Bronchial smooth muscle cell (primary cell): ENCODE data around the gene ATXN7L3B. TPM values are rescaled to one million over a fixed set of nuclear protein-coding genes. Genes with fewer than 3 reads are reported as not detected.

ENCODE experiments used
- total RNA-seq: library from RNA; depleted of rRNA; stranded (reverse); fragments of >200 nt; gene quantifications from 2 replicates; pipeline ENCODE4 v1.2.1, GENCODE V29; 2014

ATXN7L3B gene
- total RNA-seq, result 13.7 and 15.6 TPM in 2 replicates

DNA sequence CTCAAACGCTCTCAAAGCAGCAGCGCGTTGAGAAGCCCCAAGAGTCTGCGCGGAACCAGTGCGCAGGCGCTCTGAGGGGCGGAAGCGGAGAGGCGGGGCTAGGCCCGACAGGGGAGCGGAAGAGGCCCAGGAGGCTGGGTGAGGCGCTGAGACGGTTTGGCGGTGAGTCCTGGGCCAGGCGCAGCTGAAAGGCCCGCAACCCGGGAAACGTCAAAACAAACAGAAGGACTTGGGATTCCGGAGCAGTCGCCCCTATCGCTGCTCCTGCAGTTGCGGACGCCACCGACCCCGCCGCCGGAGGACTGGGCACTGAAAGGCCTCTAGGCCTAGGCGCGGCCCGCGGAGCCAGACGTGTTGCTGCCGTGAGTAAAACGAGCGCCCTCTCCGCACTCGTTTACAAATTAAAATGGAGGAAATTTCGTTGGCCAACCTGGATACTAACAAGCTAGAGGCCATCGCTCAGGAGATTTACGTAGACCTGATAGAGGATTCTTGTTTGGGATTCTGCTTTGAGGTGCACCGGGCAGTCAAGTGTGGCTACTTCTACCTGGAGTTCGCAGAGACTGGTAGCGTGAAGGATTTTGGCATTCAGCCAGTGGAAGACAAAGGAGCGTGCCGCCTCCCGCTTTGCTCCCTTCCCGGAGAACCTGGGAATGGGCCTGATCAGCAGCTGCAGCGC is at the start of gene ATXN7L3B:
TSS of gene ATXN7L3B (plus strand) at position 129 of the 679 bp plus-strand sequence. CDS start at position 407, 278 bp downstream.

